ENCODE data around the gene SMPD1.

DNA sequence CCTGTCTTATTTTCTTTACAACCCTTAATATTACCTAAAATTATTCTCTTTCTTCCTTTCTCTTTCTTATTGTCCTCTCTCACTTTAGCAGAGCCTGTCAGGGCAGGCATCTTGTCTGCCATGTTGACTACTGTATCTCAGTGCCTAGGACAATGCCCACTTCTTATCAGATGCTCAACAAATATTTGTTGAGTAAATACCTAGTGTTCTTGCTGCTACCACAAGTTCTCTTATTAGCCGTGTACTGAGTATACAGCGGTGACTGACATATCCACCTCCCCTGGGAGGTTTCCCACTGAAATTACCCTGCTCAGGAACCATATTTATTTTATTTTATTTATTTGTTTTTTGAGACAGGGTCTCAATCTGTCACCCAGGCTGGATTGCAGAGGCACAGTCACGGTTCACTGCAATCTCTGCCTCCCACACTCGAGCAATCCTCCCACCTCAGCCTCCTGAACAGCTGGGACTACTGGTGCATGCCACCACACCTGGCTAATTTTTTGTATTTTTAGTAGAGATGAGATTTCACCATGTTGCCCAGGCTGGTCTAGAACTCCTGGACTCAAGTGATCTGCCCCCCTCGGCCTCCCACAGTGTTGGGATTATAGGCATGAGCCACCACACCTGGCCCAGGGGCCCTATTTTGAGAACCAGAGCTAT is 43.9 kb downstream of the SMPD1 start:
- no peak for TF ChIP-seq NRF1 (conservative IDR thresholded peaks at IDR 0.05 in 1 of 2, IDR thresholded peaks at IDR 0.05 in 1 of 2)
- TF ChIP-seq CBX2 (IDR thresholded peaks at IDR 0.05; ENCODE audit: insufficient read depth, low read length, poor library complexity, severe bottlenecking) = no peak
- TF ChIP-seq ZNF561 (CRISPR knock-in tag; conservative IDR thresholded peaks at IDR 0.05) = no peak
- no peak for TF ChIP-seq BHLHE40 (IDR thresholded peaks at IDR 0.05; ENCODE audit: low read length)
- TF ChIP-seq, protein P1, sequence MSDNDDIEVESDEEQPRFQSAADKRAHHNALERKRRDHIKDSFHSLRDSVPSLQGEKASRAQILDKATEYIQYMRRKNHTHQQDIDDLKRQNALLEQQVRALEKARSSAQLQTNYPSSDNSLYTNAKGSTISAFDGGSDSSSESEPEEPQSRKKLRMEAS (CRISPR knock-in tag; IDR thresholded peaks at IDR 0.05) = no peak
- TF ChIP-seq HNRNPL (IDR thresholded peaks at IDR 0.05; ENCODE audit: low read depth, low read length) = no peak
- TF ChIP-seq SMAD4 (CRISPR knock-in tag; conservative IDR thresholded peaks at IDR 0.05) = no peak
- no peak for TF ChIP-seq GATA2 (CRISPR knock-in tag; IDR thresholded peaks at IDR 0.05)
- no peak for TF ChIP-seq SMC3 (conservative IDR thresholded peaks at IDR 0.05; ENCODE audit: insufficient read depth, low read depth, low read length)
- TF ChIP-seq, protein P2, sequence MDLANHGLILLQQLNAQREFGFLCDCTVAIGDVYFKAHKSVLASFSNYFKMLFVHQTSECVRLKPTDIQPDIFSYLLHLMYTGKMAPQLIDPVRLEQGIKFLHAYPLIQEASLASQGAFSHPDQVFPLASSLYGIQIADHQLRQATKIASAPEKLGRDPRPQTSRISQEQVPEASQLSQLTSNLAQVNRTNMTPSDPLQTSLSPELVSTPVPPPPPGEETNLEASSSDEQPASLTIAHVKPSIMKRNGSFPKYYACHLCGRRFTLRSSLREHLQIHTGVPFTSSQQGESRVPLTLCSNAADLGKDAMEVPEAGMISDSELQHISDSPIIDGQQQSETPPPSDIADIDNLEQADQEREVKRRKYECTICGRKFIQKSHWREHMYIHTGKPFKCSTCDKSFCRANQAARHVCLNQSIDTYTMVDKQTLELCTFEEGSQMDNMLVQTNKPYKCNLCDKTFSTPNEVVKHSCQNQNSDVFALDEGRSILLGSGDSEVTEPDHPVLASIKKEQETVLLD (IDR thresholded peaks at IDR 0.05) = no peak
- TF ChIP-seq, protein P3, sequence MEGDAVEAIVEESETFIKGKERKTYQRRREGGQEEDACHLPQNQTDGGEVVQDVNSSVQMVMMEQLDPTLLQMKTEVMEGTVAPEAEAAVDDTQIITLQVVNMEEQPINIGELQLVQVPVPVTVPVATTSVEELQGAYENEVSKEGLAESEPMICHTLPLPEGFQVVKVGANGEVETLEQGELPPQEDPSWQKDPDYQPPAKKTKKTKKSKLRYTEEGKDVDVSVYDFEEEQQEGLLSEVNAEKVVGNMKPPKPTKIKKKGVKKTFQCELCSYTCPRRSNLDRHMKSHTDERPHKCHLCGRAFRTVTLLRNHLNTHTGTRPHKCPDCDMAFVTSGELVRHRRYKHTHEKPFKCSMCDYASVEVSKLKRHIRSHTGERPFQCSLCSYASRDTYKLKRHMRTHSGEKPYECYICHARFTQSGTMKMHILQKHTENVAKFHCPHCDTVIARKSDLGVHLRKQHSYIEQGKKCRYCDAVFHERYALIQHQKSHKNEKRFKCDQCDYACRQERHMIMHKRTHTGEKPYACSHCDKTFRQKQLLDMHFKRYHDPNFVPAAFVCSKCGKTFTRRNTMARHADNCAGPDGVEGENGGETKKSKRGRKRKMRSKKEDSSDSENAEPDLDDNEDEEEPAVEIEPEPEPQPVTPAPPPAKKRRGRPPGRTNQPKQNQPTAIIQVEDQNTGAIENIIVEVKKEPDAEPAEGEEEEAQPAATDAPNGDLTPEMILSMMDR (IDR thresholded peaks at IDR 0.05 in 2 of 3, conservative IDR thresholded peaks at IDR 0.05 in 1 of 3; ENCODE audit: insufficient read depth in 2 of 3, low read depth in 1 of 3, low read length in 3 of 3) = no peak

Measured in K562 (cell line).